Measurements from ENCODE around the gene FASTK.
A peak's percentile ranks its signal among the peaks of the same experiment; 100 is the strongest.

FASTK gene

DNA sequence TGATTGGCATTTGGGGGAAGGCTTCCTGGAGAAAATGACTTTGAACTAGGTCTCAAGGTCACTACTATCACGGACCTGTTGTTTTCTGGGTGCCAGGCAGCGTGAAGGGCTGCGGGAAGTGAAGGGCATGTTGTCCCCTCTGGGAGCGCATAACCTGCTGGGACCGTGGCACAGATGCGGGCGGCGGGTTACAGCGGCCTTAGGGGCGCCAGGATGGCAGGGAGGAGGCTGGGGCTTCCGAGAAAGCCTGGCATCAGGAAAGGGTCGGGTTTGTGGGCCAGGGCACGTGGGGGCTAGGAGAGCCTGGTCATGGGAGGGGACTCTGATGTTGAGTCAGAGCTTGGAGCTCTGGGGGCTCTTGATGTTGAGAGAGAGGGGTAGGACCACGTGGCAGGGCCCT, 15.1 kb downstream of the FASTK start:
- DNase-seq (ENCODE audit: low spot score) = no peak

DNA sequence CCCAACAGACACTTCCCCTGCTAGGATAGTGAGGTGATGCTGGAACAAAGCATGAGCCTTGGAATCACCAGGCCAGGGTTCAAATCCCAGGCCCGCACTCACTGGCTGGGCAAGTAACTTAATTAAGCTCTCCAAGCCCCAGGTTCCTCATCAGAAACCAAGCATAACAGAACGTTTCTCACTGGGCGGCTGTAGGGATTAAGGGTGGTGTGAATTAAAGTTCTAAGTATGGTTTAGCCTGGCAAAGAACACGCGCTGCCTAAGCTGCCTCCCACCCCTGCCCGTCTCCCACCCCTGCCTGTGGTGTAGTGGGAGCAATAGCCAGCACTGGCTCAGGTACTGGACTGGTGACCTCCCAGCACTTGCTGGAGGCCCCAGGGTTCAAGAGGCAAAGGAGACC, 15.6 kb downstream of the FASTK start:
- DNase-seq (ENCODE audit: low spot score) = no peak

DNA sequence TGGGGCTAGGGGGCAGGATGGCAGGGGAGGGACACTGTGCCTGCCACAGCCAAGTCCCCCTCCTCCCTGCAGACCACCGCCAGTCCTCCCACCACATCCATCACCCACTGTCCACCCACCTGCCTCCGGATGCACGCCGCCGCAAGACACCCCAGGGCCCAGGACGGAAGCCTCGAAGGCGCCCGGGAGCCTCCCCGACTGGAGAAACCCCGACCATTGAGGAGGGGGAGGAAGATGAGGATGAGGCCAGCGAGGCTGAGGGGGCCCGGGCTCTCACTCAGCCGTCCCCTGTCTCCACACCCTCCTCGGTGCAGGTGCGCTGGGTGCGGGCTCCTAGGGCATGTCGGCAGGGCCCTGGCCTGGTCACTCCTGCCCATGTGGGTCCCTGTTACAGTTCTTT, 16.2 kb downstream of the FASTK start:
- no peak for DNase-seq (ENCODE audit: low spot score)

DNA sequence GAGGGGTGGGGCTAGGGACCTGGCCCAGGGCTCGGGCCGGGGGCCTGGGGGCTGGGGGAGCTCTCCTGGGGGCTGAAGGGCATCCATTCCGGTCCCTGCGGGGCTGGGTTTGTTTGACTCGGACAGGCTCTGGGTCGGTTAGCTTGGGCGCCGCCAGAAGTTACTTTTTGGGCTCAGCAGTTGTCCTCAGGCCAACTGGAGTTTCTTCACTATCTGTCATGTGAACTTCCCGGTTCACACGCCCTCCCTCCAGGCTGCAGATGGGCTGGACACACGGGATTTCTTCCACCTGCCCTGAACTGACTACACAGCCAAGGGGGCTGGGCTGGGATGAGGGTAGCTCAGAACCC, 17.4 kb downstream of the FASTK start:
- peak; percentile 67 for DNase-seq (ENCODE audit: low spot score)

DNA sequence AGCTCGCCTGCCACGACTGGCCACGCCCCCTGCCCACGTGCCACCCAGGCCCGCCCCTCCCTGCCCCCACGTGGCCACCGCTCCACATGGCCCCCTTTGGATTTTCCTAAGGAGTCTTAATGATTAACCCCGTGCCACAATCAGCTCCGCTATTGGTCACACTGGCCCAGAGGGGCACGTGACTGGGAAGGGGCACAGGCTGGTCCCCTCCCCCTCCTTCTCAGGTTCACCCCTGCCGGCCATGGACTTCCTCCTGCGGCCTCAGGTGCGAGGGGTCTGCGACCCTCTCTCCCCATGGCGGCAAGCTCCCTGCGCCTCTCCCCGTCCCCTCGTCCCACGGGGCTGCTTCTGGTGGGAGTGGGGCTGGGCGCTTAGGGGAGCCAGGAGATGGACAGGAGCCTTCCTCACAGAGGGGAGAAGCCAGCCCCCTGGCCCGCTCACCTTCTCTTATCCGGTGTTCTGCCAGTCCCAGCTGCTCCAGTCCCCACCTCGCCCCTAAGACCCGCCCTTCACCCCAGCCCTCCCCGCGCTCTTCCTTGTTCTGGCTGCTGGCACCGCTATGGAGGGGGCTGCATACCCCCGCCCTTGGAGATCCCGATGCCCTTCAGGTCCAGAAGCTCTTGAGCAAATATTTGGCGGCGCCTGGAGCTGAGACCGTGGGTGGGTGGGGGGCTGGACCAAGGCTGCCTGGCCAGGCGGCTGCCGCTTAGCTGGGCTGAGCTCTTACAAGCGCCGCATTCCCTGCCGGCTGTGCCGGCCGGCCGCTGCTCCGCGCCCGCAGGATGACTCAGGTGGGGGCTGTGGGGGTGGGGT, 18.0 kb downstream of the FASTK start:
- DNase-seq (ENCODE audit: low spot score) = peak; percentile 97

DNA sequence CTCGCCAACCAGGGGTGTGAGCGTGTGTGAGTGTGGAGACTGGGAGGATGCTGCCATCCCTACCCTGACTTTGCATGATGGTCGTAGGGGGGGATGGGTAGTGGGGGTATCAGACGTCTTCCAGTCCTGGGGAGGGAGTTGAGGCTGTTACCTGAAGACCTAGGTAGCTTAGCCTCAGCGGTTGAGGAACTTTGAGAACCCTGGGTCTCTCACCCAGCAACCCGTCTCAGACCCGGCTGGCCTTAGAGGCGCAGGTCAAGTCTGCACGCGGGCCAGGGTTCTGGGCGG, 18.6 kb downstream of the FASTK start:
- no peak for DNase-seq (ENCODE audit: low spot score)

DNA sequence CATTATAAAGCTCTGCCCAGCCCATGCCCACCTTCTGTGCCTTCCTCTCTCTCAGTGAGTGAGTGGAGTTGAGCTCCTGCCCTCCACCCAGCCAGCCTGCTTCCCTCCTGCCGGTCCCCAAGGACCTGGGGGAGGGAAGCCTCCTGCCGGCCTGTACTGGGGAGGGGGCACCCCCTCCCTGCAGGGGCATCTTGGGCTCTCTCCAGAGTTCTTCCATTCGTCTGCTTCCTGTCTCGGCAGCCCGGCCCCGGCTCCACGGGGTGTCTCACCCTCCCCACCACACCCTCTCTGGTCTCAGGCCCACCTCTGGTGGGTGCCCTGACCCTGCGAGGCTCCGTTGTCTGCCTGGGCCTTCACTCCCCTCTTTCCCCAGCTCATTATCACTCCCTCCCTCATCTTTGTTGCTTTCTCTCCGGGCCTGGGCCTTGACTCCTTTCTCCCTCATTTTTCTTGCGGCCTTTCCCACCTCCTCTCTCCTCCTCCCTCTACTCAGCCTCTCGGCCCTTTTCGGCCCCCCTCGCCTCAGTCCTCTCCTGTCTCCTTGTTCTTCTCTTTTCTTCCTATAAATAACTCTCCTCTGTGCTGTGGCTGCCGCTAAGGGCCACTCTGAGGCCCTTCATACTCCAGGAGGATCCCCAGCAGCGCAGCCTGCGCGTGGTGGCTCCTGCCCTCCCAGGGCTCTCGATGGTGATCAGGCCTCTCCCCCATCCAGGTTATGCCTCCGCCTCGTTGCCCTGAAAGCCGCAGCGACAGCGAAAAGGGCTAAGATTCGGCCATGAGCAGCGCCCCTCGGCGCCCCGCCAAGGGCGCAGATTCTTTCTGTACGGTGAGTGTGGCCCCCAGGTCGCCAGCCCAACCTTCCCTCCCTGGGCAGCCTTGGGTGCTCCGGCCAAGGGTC, 19.1 kb downstream of the FASTK start:
- no peak for DNase-seq (ENCODE audit: low spot score)

DNA sequence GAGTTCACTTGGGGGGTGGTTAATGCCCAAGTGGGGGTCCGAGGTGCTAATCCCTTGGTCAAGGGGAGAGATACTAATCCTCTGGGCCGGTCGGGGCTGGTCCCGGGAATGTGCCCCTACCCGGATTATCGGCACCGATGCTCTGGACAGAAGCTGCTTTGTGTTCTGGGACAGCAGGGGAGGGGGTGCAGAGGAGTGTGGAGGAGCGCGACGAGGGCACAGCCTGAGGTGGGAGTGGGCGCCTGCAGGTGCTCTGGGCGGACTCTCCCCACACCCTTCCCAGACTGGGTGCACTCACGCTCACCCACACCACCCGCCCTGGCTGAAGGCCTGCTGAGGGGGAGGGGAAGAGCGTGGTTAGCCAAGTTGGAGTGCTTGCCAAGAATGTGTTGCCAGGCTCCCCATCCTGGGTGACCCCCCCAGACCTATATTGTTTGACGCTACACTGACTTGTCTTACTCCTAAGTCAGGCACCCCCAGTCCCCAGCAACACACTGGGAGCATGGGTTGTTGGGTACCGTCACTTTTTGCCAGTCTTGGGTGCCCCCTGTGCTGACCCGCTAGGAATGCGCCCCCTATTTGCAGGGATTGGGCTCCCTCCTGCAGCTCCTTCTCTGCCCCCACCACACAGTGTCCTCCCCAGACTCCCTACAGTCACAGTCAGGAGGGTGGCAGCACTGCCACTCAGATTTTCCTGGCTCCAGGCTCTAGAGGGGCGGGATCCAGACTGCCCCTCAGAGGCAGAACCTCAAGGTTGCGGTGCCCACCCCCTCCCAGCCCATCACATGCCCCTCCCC, 20.0 kb downstream of the FASTK start:
- peak; percentile 80 for DNase-seq (ENCODE audit: low spot score)

DNA sequence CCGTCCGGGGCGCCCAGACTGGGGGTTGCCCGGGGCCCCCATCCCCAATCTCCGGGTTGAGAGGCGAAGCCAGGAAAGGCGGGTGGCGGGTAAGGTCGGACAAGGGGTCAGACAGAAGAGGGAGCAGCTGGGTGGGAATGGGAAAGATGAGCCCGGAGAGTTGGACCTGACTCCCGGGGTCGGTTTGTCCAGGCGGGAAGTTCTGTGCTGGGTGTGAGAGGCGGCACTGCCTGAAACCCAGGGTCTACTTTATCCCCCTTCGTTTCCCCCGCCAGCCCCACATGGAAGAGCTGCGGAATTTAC, 20.5 kb downstream of the FASTK start:
- peak; percentile 17 for DNase-seq (ENCODE audit: low spot score)

DNA sequence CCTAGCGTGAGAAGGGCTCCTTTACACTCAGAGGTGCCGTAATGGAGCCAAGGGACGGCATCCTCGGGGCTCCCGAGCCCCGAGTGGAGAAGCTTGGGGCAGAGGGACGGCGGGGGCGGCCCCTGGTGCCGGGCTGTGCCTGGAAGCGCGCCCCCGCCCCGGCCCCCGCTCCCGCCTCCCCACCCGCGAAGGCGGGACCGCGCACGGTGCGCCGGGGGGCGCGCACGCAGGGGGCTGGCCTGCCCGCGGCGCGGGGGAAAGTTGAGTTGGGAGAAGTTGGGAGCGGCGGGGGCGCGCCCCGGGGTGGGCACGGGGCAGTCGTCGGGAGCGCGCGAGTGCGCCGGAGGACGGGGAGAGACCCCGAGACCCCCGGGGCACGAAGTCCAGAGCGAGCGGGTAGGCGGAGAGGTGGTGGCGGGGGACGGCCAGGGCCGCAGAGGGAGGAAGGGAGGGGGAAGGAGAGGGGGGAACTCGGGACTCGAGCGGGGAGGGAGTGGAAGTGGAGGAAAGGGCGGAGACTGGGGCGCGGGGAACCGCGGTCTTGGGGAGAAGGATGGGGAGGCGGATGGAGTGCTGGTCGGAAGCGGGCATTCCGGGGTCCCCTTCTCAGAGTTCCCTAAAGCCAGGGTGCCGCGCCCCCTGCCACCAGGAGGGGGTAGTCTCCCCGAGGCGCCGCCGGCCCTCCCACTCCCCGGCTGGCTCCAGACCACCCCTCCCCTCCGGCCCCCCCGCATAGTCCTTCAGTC, 21.1 kb downstream of the FASTK start, which contains the start of gene SLC4A2:
TSS of gene SLC4A2 (plus strand) at position 223 of the 746 bp plus-strand sequence. CDS start 2,399 bp downstream, outside the sequence.
- DNase-seq (ENCODE audit: low spot score) = peak; percentile 82

DNA sequence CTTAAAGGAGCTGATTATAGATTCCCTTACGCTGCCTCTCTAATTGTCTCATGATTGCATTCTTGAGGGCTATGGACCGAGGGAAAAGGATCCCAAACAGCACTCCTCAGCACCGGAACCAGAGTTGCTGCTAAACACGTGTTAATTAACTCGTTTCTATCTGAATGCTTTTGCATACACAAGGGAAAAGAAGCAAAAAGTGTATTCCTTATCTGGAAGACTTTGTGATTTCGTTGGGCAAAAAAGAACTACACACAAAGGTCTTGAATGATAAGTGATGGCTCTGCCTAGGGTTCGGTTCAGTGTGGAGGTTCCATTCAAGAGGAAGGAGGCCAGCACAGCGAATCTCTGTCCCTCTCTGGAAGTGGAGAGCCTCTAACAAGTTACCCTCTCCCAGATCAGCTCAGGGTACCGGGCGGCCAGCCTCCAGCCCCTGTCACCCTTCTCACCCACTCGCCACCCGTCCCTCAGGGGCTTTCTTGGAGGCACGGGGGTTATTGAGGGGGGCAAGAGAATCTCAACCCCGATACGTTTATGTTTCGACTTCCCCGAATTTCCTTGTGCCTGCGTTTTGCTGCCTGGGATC, 21.7 kb downstream of the FASTK start:
- peak; percentile 47 for DNase-seq (ENCODE audit: low spot score)

DNA sequence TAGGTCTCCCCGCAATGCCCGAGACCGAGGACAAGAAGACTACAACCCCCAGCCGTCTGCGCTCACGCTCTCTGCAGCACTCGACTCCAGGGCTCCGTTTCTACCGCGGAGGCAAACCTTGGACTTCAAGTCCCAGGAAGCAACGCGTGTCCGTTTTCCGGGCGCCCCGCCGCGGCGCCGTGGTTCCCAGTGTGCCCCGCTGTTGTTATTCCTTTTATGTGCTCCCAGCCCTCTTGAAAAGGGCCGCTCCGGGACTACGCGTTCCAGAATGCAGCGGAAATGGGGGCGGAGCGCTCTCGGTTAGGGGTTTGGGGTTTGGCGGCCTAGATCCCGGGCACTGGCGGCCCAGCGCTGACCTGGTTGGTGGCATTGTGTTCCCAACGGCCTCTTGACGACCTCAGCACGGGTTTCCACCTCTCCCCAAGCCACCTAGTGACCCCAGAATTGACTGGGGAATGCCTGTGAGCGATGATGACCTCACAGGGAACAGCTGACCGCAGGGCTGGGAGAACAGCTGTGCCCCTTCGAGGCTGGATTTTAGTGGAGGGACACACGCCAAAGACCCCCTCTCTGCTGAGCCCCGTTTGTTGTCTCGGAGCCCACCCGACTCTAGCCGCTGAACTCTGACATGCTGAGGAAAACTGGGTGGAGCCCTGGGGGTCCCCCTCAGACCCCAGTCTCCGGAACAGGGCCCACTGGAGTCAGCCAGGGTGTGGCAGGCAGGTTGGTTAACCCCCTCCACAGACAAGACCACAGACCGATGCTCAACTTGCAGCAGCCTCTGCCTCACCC, 22.4 kb downstream of the FASTK start:
- peak; percentile 100 for DNase-seq (ENCODE audit: low spot score)

DNA sequence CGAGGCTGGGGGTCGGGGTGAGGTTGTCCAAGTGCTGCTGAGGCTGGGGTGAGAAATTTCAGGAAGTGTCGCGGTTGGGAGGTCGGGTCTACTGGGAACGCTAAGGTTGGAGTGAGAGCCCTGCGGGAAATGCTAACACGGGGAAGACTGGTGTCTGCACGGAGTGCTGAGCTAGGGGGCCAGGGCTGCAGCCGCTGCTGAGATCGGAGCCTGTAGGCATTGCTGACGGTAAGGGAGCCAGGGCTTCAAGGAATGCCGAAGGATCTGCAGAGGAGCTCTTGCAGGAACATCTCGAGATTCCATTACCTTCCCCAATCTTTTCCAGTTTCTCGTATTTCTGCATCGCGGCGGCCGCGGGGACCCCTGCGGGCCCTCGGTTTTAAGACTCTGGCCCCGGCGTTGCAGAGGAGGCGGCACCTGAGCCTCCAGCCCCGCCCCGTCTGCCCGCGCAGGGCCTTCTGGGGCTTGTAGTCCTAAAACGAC, 23.1 kb downstream of the FASTK start, which contains the start of gene CDK5:
TSS of gene CDK5 (minus strand) at position 392 of the 483 bp plus-strand sequence. CDS start at position 343, 49 bp downstream.
- no peak for DNase-seq (ENCODE audit: low spot score)

DNA sequence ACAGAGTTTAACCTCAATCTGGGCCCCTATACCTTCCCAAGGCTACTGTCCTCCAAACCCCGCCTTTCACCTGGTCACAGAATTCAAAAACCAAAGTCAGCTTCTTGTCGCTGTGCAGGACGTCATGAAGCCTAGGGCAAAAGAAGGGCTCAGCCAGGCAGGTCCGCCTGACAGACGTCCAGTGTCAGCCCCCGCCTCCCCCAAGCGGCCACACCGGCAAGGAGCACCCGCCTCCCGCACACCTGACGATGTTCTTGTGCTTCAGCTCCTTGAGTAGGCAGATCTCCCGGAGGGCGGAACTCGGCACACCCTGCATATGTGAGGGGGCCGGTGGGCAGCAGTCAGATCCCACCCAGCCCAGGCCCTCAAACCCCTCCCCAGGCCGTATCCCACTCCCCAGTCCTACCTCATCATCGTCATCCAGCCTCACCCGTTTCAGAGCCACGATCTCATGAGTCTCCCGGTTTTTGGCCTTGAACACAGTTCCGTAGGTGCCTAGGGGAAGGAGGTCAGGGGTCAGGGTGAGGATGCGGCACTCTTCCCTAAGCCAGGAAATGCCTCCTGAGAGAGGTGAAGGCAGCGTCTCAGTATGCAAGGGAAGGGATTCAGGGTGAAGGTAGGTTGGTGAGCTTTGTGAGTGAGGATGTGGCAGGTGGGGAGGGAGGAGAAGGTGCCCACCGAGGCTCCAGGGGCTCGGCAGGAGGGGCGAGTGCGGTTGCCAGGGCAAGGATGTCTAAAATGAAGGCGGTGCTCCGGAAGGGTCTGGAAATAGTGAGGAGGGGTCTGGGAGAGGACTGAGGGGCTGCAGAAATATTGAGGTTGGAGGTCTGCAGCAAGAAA, 23.7 kb downstream of the FASTK start:
- DNase-seq (ENCODE audit: low spot score) = peak; percentile 26

DNA sequence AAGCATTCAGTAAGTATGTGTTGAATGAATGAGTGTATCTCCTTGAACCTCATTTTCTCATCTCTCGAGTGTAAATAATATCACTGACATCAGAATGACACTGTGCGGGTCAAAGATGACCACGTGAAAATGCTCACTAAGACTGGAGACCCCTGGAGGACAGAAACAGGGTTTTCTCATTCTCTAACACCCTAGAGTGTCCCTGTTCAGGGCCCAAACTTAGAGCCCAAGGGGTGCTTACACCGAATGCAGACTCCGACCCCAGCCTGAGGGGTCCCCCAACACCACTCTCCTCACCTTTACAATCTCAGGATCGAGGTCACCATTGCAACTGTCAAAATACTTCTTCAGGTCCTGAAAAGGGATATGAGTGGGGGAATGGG, 24.3 kb downstream of the FASTK start:
- no peak for DNase-seq (ENCODE audit: low spot score)

DNA sequence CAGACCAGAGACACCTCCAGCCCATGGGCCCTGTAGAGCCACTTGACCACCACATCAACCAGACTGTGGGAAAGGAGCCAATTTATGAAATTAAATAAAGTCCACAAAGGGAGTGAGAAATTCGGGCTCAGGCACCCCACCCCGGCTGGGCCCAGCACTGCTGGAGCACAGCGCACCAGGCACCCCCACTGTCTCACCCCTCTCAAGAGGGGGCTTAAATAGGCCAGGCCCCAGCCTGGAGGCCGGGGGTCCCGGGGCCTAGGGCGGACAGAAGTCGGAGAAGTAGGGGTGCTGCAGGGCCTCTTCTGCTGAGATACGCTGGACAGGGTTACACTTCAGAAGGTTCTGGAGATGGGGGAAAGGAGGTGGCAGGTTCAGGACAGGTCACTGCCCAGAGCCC, 26.9 kb downstream of the FASTK start:
- no peak for DNase-seq (ENCODE audit: low spot score)

DNA sequence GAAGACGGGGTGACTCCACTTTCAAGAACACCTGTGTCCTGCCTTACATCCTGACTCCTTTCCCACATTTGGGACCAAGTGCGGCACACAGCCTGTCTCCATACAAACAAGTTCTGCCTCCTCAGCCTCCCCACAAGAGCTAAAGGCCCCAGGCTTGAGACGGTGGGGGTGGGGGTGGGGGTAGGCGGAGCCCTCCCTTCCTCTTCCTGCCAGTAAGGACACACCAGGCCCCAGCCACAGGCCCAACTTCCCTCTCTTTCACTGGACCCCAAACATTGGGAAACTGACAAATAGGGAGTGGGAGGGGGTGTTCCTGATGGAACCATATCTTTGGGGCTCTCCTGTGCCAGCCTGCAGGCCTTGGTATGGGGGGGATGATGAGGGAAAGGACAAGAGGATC, 27.5 kb downstream of the FASTK start:
- no peak for DNase-seq (ENCODE audit: low spot score)

DNA sequence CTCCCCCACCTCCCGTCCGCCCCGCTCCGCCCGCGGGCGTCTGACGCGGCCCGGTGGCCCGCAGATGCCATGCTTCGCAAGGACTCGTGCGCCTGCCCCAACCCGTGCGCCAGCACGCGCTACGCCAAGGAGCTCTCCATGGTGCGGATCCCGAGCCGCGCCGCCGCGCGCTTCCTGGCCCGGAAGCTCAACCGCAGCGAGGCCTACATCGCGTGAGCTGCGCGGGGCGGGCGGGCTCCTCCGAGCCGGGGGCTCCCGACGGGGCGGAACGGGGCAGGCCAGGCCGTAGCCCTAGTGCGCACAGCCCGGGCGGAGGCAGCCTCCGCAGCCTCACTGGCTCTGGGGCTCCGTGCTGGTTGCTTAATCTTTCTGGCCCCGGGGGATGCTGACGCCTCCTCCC, 29.5 kb downstream of the FASTK start:
- DNase-seq (ENCODE audit: low spot score) = peak; percentile 64

DNA sequence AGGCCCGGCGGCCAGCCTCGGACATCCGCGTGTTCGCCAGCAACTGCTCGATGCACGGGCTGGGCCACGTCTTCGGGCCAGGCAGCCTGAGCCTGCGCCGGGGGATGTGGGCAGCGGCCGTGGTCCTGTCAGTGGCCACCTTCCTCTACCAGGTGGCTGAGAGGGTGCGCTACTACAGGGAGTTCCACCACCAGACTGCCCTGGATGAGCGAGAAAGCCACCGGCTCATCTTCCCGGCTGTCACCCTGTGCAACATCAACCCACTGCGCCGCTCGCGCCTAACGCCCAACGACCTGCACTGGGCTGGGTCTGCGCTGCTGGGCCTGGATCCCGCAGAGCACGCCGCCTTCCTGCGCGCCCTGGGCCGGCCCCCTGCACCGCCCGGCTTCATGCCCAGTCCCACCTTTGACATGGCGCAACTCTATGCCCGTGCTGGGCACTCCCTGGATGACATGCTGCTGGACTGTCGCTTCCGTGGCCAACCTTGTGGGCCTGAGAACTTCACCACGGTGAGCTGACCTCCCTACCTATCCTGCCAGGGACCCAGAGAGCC, 31.6 kb downstream of the FASTK start:
- DNase-seq (ENCODE audit: low spot score) = no peak
